Glomerular visceral epithelial cell (primary cell): ENCODE data around the gene POFUT2.

Experiments used
- DNase-seq: peaks from one replicate; pipeline ENCODE4 v3.0.0-alpha.2; 2016; ENCODE audit errors: extremely low spot score

Gene POFUT2

DNA sequence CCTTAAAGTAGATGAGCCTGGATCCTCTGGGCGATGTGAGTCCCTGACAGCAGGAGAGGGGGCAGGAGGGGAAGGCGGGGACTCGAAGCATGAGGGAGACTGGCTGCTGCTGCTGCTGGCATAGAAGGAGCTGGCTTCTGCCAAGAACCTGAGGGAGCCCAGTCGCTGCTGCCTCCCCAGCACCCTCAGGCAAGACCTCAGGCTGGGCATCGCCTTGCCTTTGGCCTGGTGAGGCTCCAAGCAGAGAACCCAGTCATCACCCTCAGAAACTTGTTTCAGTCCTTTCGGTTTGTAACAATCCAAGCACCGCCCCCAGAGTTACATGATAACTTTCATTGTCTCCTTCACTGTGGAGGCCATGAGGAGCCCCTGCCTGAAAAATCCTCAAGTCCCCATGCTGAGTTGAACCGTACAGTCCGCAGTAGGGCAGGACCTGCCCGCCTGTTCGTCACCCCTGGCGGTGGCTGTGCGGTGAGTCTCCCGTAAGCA, 38.8 kb downstream of the POFUT2 start:
- DNase-seq = no peak

DNA sequence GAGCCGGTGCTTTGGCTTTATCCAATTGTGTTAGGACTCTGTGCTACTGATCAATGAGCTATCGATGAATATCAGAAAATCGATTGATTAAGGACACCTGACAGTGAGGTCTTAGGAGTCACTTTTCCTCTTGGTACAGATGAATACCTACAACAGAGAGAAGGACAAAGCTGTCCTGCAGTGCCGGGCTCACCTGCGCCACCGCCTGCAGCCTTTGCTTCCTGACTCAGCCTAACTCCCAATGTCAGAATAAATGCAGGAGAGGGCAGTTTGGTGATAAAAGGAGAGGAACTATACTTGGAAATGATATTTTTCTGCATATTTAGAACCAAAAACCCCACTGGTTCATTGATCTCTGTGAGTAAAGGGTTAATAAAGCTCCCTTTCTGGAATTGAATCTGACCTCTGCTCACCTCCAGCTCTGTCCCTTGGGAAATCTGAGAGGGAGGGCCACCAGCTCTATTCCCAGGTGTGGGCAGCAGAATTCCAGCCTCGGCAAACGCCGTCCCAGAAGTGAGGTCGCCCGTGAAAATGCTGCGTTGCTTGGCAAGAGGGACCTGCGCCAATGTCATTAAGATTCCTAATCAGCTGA, 39.3 kb downstream of the POFUT2 start:
- no peak for DNase-seq

DNA sequence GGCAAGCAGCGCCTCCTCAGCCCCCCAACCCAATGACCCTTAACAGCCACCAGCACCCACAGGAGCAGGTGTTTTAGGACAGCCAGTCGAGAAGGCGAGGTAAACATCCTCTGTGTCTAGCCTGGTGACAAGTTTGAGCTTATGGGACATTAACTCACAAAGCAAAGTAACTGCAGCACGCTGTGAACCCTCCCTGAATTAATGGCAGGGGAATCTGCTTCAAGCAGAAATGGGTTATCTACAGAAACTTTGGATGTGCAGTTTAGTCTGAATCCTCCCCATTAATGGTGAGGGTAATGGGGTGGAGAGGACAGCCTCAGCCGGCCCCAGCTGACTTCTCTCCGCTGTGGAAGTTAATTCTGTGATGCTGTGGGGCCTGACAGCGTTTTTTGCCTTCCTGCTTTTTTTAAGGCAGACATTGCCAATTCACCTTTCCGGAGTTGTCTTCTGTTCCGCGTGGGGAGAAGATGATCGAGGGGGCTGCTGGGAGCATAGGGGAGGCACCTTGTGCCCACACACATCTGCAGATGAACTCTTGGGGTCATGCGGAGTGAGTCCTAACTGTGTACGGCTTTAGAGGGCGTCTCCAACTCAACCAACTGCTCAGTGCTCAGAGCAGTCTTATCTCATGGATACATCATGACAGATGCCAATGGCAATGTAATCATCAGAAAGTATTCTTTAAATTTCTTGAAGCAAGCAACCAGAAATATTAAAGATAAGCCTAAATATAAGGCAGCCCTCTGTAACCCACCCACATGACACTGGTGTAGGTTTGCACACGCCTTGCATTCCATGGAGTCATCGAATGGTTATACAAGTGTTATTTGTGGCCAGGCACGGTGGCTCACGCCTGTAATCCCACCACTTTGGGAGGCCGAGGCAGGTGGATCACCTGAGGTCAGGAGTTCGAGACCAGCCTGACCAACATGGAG, 41.0 kb downstream of the POFUT2 start:
- DNase-seq = no peak

DNA sequence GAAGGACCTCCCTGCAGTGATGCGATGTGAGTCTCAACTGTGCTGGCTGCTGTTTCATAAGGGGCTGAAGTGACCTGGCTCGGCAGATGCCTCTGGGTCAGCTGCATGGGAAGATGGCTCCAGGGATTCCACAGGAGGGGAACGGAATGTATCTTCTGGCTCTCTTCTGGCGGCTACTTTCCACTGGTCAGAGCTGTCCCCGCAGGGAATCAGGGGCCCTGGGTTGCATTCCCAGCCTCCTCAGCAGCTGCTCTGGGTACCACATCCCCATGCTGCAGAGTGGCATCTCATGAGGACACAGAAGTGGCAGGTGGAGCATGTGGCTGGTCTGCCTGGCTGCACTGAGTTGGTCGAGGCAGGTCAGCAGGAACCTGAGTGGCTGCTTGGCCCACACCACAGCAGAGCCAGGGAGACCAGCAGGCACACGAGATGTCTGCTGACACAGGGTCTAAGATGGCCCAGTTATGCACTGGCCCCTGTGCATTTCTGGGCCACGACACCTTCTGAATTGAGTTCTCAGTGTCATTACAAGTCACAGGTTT, 42.8 kb downstream of the POFUT2 start:
- no peak for DNase-seq

DNA sequence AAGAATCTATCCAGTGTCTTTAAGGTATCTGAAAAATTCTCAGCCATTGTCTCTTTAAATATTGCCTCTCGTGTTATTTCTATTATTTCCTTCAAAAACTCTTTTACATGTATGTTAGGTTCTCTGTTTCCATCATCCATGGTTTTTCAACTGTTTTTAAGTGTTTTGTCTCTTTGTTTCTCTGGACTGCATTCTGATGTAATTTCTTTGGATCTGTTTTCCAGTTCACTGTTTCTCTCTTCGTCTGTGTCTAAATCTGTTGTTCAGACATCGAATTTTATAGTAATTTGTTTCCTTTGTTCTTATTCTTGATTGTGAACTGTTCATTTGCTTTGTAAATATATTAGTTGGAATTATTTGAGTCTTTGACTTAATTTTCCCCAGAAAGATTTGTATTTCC, 44.1 kb downstream of the POFUT2 start:
- no peak for DNase-seq

DNA sequence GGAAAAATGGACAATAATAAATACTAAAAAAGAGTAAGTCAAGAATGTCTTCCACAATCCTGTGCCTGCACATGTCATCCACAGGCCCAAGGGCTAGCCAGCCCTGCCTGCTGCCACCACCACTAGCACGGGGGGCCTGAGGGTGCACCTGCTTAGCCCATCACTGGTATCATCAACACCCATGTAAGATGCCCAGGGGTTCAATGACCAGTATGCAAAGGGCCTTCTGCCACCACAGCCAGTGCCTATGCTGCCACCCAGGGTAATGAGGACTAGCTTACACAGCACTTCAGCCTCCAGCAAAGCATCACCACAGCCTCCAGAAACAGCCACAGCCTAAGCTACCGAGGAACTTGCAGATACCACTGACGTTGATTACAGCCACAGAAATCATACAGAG, 46.3 kb downstream of the POFUT2 start:
- no peak for DNase-seq

DNA sequence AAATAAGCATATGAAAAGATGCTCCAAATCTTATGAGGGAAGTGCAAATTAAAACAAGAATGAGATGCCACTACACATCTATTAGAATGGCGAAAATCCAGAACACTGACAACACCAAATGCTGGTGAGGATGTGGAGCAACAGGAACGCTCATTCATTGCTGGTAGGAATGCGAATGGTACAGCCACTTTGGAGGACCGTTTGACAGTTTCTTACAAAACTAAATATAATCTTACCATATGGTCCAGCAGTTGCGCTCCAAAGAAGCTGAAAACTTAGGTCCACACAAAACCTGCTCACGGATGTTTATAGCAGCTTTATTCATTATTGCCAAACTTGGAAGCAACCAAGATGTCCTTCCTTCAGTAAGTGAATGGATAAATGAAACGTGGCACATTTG, 50.3 kb downstream of the POFUT2 start:
- DNase-seq = no peak

DNA sequence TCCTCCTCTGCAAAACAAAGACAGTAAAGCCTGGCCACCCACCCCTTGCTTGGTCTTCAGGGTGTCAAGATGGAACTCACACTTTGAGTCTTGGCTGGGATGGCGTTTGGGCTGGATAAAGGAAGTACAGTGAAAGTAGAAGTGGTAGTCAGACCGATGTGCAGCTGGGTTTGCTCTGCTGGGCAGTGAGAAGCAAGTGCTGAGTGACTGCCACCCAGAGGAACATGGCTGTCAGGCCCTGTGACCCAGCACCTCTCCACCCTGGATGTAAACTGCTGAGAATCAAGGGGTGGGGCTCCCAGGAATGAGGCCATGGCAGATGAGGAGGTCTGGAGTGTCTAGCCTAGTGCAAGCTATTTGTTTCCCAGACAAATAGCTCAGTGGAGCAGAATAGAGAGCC, 51.2 kb downstream of the POFUT2 start:
- no peak for DNase-seq

DNA sequence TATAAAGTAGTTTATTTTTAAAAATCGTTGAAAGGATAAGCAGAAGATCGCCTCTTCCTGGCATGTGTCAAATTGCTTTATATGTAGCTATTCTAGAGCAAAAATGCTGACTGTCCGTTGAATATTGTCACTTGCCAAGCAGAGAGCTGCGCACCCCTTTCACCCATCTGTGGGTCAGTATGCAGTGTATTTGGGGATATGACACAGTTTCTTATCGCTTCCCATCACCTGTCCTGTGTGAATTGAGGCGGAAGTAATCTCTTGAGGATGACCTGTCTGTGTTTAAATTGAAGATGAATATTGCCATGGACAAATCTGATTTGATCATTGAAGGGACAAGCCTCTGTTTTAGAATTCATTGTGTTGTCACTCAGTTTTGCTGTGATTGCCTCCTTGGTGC, 52.2 kb downstream of the POFUT2 start:
- DNase-seq = no peak

DNA sequence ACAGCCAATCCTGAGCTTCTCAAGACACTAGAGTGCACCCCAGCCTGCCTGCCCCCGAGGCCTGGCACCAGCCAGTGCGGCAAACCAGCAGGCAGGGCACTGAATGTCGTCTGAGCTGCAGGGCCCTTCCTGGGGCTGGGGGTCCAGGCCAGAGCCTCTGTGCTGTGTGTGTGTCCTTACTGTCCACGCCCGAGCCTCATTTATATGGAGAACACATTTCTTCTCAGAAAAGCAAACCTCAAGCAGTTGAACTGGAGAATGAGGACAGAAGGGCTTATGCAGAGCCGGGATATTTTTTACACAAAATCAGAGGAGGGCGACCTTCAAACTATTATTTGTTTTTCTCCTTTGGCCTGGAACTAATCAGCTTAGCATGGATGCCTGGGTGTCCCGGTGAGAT, 52.7 kb downstream of the POFUT2 start:
- DNase-seq = no peak

DNA sequence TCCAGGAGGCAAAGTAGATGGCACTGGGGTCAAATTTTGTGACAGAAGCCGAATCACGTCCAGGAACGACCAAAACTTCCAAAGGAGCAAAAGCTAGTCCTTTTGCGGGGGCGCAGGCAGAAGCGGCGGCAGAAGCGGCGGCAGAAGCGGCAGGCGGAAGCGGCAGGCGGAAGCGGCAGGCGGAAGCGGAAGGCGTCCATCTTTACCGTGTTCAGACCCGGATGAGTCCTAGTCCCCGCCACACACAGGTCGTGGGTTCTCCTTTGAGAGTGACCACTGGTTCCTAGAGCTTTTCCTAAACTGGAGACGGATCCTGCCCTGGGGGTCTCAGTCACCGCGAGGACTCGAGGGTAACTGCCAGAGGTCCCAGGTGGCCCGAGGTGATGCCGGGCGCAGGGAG, 53.6 kb downstream of the POFUT2 start:
- DNase-seq = no peak

DNA sequence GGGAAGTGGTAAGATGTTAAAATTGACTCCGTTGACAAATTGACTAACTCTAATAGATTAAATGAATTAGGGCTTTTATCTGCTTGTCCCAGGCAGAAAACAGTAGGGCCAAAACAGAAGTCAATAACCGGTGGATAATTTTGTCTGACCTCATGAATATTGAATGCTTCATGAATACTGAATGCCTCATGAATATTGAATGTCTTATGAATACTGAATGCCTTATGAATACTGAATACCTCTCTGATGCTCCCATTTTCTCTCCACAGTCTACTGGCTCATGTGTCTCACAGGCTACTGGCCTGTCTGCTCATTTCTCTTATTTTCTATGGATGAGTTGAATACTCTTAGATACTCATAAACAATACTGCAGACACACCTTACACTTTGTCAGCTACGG, 56.0 kb downstream of the POFUT2 start:
- DNase-seq = no peak

DNA sequence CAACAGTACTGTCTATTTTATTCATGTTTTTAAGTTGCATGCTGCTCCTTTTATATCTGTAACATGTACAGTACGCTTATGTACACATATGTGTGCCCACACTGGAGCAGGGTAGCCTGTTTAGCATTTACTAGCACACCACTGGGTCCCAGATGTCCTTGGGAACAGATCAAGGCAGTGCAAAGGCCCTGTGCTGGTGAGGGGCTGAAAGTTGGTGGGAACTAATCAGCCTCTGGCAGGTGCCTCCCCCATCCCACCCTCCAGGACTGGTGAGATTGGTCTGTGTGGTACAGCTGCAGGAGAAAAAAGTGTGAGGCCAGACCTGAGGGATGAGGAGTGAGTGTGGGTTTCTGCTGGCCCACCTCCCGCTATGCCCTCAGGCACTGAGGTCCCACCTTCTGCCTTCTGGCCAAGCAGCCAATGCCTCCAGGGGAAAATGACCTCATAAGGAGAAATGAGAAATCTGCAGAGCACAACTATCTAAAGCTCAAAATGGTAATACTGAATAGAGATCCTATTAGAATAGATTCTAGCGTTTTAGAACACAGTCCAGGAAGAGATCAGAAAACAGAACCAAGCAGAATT, 58.9 kb downstream of the POFUT2 start:
- peak; percentile 15 for DNase-seq

DNA sequence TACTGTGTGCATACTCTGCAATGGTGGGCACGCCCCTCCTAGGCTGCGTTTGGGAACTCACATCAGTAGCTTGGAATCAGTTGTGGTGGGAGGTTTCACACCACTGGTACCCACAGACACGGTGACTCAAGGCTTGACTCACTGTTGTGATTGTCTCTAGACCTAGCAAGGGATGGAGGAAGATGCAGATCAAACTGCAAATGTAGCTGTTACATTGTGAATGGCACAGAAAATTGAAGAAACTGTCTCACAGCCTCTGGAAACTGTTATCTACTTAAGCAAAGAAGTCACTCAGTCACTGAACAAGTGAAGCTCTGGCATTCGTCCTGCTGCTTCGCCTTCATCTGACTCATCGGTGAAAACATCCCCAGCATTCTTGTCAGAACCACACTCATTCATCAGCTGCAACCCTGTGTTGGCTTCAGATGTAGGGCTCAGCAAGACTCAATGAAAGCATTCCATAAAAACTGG, 59.5 kb downstream of the POFUT2 start:
- DNase-seq = peak; percentile 86

DNA sequence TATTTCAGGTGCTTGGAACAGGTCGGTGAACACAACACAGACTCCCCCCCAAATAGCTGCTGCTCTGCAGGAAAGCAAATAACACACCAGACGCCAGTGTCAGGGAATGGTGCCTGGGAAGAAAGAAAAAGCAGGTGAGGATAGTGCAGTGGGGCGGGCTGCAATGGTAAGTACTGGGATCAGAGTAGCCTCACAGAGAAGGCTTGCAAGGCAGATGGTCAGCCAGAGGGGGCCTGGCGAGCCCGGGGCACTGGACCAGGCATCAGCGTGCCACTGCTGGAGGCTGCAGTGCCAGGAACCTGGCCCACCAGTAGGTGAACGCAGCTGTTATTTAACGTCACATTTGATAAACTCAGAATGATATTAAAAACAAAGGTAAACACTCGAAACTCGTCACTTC, 60.0 kb downstream of the POFUT2 start:
- no peak for DNase-seq

DNA sequence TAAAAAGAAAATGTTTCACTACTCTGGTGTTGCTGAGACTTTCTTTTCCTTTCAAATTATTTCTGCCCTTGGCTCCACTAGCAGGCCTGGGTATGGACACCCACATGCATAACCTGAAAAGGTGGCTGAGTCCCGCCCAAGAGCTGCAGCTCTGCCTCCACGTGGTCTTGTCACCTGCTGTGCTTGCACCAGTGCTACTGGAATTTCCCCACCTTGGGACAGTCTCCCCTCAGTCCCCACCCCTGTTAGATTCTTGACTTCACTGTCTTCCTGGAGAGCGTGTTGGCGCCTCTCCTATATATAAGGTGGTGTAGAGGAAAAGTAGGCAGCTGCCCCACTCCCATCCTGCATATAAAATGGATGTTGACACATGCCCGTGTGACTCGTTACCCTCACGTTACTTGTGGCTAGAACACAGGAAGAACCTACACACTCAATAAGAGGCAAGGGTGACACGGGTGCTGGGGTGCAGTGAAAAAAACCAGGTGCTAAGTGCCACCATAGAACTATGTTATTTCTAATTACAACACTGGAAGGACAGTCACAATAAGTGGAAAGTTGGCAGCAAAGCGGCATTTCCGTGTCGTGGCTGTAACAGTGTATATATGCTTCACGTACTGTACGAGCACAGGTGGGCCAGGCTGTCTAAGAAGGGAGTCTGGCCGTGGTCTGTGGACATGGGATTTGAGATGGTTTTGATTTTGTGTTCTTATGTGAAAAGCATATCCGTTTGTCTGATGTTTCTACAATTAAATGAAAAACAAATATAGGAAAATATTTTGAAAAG, 61.0 kb downstream of the POFUT2 start:
- DNase-seq = no peak

DNA sequence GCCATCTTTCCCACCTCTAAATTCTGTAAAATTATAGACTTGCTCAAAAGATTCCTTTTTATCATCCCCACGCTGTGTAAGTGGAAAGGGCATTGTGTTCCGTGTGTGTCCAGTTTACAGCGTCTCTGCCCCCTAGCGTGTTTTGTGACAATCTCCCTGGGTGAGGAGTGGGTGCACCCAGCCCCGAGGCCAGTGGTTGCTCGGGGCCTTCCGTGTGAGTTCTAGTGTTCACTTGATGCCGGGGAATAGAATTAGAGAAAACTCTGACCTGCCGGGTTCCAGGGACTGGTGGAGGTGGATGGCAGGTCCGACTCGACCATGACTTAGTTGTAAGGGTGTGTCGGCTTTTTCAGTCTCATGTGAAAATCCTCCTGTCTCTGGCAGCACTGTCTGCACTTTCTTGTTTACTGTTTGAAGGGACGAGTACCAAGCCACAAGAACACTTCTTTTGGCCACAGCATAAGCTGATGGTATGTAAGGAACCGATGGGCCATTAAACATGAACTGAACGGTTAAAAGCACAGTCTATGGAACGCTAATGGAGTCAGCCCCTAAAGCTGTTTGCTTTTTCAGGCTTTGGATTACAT, 61.9 kb downstream of the POFUT2 start:
- no peak for DNase-seq

DNA sequence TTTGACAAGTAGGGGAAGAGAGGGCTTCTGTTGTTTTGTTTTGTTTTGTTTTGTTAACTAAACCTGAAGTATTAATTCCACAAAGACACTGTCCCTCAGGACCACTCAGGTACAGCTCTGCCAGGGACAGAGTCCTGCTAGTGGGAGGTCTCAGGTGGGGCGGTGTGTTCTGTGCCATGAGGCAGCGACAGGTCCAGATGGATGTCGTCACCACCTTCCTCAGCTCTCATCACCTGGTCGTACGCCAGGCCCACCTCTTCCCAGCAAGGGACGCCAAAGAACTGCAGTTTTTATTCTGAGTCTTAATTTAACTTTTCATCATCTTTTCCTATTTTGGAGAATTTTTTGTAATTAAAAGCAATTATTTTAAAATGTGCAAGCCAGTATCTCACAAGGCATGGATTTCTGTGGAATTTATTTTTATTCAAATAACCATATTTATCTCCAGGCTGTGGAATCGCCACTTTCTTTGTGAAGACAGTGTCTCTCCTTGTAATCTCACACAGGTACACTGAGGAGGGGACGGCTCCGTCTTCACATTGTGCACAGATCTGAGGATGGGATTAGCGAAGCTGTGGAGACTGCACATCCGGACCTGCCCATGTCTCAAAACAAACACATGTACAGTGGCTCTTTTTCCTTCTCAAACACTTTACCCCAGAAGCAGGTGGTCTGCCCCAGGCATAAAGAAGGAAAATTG, 62.5 kb downstream of the POFUT2 start:
- DNase-seq = no peak

DNA sequence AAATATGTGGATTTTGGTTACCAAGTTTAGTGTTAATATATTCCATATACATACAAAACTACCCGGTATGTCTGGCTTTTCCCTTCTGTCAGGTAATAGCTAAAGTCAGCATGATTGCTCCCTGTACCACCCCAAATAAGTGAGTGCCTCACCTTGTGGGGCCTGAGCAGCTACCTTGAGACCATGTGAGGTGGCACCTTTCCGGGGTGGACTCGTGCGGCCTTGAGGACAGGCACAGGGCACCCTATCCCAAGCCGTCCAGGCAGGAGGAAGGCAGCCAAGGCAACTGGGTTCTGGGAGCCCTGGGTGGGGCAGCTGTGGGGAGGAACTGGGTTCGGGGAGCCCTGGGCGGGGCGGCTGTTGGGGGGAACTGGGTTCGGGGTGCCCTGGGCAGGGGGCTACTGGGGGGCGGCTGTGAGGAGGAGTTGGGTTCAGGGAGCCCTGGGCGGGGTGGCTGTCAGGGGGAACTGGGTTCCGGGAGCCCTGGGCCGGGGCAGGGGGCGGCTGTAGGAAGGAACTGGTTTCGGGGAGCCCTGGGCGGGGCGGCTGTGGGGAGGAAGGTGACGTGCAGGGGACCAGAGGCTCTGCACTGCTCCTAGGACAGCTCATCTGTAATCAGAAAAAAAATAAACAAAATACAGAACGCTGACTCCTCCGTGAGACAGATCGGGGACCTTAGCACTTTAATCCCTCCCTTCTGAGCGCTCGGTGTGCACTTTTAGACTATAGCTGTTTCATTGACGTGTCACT, 63.3 kb downstream of the POFUT2 start:
- DNase-seq = no peak
